NCI-H1105 (cell line): ENCODE measurements around the gene SLC6A14.

Experiments
- DNase-seq: peaks from one replicate; lab custom pipeline; 2025; lab: John Stamatoyannopoulos, UW

Gene SLC6A14, protein sequence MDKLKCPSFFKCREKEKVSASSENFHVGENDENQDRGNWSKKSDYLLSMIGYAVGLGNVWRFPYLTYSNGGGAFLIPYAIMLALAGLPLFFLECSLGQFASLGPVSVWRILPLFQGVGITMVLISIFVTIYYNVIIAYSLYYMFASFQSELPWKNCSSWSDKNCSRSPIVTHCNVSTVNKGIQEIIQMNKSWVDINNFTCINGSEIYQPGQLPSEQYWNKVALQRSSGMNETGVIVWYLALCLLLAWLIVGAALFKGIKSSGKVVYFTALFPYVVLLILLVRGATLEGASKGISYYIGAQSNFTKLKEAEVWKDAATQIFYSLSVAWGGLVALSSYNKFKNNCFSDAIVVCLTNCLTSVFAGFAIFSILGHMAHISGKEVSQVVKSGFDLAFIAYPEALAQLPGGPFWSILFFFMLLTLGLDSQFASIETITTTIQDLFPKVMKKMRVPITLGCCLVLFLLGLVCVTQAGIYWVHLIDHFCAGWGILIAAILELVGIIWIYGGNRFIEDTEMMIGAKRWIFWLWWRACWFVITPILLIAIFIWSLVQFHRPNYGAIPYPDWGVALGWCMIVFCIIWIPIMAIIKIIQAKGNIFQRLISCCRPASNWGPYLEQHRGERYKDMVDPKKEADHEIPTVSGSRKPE

DNA sequence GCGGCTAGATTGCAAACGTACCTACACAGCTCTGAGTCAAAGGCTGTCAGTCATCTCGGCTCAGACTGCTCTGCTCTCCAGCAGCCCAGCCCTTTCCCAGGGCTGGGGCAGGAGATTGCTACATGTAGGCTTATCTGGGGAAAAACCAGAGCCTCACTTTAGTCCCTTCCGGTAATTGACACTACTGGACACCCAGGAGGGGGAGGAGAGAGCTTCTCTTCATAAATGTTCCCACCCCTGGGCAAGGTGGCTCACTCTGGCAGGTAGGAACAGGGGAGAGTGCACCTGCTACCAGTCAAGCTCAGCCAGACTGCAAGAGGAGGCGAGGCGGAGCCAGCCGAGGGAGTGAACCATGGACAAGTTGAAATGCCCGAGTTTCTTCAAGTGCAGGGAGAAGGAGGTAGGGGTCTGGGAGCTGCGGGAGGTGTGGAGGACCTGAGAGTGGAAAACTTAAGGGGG lies at the start of gene SLC6A14:
Gene SLC6A14, plus strand, starts transcription at position 249 of the 459 bp plus-strand sequence. Its CDS starts 104 bp downstream, at position 353.
- DNase-seq, result no peak

DNA sequence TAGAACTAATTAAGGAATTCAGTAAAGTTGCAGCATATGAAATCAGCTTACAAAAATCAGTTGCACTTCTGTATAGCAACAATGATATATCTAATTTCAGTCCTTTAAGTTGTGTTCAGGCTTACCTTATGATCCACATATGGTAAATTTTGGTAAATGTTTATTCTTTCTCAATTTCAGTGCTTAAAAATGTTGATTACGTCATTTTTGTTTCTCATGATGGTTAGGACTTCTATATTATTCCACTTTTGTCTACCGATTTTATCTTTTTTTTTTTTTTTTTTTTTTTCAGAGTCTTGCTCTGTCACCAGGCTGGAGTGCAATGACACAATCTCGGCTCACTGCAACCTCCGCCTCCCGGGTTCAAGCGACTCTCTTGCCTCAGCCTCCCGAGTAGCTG lies 40.7 kb upstream of the SLC6A14 start:
- no peak for DNase-seq

DNA sequence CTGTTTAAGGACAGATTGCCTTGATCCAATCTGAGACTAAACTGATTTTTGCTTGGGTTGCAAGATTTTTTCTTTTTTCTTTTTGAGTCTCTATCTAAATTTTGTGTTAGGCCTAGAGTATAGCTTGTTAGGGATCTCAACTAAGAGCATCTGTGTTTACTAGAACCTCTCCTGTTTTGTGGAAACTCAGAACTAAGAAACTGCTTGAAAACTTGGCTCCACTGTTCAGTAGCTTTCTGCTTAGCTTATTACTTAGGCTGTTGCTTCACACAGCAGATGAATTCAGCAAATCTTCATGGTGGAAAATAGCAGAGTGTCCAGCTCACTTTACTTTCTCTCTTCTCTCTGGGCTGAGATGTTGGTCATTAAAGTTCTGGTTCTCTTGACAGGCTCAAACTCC lies 36.7 kb upstream of the SLC6A14 start:
- no peak for DNase-seq

DNA sequence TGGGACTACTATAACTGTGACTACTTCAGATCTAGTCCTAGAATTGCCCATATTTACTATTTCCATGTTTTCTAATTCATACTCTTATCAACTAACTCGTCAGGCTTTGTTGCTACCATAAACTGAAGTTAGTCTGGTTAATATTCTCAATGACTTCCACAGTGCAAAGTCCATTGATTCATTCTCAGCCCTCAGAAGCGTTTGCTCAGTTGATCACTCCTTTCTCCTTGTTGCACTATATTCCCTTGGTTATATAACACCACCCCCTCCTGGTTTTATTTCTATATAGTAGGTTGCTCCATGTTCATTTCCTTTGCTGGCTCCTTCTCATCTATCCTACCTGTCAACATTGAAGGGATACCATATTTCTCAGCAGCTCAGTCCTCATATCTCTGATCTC lies 27.2 kb upstream of the SLC6A14 start:
- no peak for DNase-seq

DNA sequence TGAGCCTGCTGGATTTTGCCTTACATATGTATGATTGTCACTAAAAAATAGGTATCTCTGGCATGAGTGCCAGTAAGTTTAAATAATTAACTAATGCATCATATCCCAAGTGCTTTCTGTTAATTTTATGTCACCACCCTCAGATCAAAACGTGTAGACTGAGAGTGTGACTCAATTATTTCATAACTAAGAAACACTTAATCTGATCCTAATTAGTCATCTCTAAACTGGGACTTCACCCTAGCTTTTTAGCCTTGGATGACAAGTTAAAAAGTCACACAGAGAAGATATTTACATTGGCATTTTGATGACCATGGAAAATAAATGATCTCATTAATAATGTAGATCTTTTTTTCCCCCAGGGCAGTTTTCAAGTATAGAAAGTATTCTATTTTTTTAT lies 23.1 kb upstream of the SLC6A14 start:
- no peak for DNase-seq

DNA sequence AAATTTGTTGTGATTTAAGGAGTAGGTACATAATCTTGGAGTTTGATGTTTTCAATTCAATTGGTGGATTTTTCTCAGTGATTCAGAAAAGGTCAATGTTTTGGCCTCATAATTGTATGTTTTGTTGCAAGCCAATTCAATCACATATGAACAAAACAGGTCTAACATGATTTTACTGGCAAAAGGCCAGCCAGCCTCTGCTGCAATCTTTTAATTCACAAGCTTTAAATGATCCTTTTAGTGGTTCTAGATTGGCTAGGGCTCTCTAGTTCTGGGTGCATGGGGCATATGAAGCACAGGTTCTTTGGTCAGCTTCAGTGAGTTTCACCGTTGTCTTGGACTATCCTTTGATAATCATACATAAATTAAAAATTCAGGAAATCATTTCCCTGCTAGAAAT lies 19.2 kb upstream of the SLC6A14 start:
- peak; percentile 7 for DNase-seq

DNA sequence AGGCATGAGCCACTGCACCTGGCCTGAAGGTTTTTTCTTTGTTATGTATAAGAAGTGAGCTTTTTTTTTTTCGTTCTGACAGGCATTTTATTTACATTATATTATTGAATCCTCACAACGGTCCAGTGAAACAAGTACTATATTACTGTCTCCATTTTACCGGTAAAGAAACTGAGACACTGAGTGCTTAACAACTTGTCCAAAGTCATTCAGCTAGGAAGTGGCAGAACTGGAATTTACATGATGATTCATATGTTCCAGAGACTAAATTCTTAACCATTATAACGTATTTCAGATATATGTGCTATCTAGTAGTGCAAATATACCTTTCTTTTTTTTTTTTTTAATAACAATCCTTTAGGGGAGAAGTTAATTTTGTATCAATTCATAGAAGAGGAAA lies 18.4 kb upstream of the SLC6A14 start:
- no peak for DNase-seq

DNA sequence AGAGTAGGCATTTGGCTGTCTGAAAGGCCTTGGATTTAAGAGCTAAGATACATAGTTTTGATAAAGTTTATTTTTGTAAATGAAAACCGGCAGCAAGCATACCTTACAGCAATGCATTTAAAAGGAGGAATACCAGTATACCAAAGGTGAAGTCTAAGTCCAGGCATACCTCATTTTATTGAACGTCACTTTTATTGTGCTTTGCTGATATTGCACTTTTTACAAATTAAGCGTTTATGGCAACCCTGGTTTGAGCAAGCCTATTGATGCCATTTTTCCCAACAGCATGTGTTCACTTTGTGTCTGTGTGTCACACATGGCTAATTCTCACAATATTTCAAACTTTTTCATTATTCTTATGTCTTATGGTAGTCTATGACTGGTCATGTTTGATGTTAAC lies 8.4 kb upstream of the SLC6A14 start:
- no peak for DNase-seq

DNA sequence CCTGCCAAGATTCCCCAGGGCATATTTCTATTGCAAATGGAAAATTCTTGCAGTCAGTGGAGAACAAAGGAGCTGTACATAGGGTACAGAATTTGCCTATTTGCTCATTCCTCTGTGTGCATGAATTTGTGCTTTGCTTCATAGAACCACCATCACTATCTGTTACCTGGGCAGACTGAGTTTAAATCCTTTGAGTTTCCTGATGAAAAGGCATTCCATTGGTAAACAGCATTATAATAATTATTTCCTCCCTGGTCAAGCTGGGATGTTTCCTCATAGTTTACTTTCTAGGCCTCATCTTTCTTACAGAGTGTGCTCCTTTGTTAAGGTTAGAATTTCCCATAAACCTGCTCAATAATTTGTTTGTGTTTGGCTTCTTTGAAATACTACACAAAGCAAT lies 809 bp upstream of the SLC6A14 start:
- no peak for DNase-seq

DNA sequence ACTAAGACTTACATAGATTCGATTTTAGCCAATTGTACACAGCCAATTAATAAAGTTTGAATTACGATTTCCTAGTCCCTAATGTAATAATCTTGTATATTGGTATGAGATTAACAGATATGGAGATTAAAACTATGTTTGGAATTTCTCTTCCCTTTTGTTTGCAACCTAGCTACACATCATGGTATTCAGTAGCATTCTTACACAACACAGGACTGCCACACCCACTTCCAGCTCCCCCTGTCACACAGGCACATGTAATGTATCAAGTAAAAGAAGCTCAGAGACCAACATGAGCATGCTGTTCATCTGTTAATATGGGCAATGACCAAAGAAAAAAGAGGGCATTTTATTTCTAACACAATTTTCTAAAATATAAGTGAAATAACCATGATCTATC lies 12.8 kb downstream of the SLC6A14 start:
- no peak for DNase-seq

DNA sequence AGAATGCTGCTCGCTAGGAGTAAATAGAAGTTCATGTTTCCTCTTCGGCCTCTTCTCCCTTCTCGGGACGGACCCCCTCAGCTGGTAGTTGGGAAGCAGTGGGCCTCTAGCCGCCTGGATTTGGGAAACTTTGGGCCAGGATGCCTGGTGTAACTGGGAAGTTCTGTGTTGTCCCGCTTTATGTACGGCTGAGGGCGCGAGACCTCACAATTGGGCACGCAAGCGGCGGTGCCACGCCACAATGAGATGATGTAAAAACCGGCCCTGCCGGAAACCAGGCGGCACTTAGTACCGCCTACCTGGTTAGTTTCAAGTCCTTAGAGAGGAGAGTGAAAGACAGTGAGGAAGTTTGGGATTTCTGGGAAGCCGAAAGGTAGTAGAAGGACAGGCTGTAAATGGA lies 26.4 kb downstream of the SLC6A14 start, which contains the start of gene CT83:
Gene CT83, minus strand, starts transcription at position 155 of the 400 bp plus-strand sequence. Its CDS starts 120 bp downstream, at position 35.
- no peak for DNase-seq

DNA sequence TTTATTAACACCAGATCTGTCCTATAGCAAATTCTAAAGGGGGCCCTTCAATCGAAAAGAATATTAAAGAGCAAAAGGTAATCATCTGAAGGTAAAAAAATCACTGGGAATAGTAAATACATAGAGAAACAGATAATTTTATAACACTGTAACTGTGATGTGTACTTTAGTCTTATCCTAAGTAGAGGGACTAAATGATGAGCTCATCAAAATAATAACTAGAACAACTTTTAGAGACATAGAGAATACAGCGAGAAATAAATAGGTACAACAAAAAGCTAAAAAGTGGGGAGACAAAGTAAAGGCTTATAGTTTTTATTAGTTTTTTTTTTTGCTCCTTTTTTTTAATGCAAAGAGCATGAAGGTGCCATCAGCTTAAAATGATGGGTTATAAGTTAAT lies 43.7 kb downstream of the SLC6A14 start:
- no peak for DNase-seq

DNA sequence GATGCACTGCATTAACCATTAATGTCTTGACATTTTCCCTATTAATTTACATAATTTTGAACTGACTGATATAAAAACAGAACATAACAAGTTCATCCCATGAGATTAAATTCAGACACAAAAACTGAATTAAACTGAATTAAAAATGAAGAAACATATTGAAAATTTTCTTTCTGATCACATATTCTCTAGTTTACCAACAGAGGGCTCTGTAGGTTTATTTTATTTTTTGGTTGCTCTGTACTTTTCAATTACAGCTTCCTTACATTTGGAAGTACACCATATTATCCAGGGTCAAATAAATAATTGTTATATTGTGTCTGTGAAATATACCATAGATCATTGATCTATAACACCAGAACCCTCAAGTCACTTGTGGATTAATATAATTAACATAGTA lies 53.7 kb downstream of the SLC6A14 start:
- no peak for DNase-seq

DNA sequence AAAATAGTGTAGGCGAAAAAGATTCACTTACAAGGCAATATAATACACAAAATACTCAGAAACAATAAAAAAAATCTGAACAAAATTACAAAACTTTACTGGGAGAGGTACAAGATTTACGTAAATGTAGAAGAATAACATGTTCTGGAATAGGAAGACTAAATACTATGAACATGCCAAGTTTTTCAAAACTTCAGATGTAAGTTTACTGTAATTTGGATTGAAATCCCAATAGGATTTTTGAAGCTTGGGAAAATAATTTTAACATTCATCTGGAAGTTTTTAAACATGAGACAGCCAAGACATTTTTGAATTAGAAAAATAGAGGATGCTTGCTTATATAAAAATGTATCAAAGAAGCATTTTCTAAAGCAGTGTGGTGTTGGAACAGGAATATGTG lies 56.9 kb downstream of the SLC6A14 start:
- DNase-seq, result no peak

DNA sequence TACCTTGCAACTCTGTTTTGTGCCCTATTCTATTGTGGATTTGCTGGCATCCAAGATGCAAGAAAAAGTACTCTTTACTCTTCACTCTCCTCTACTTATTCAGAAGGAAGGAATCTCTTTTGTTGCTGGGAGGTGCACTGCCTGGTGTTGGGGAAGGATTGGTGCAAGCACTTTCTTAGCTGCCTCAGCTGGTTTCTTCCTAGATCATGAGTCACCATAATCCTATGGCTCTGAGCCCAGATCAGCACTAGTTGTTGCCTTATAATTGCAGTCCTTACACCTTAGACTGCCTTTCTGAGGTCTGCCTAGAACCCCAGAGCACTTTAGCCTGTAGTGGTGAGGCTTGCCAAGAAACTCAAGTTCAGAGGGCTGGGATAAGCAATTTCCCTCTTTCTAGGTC lies 63.4 kb downstream of the SLC6A14 start:
- DNase-seq, result no peak
